HepG2 (cell line): ENCODE measurements around the gene LGALS8. TPM values are rescaled to one million over a fixed set of nuclear protein-coding genes. Genes with fewer than 3 reads are reported as not detected.

Experiments
- BCL6 ChIP-seq: IDR thresholded peaks from 2 replicates; pipeline ENCODE4 v1.6.1; 2016; ENCODE audit warnings: missing genetic modification reagents, missing compliant biosample characterization
- CEBPG ChIP-seq: IDR thresholded peaks from 2 replicates; pipeline ENCODE4 v1.6.1; 2016
- CENPX ChIP-seq: sonication (generic); formaldehyde crosslinking; IDR thresholded peaks from 2 replicates; pipeline ENCODE4 v1.9.0; 2021; ENCODE audit warnings: mild to moderate bottlenecking, missing genetic modification reagents, moderate library complexity
- EP300 ChIP-seq, 3 experiments: sonication (generic) in 1 of 3; formaldehyde crosslinking in 1 of 3; IDR thresholded peaks; 2 replicates each; pipeline versions ENCODE4 v1.5.1 to v1.6.1; 2011 to 2020; ENCODE audit warnings: low read depth in 2 of 3, low read length in 2 of 3, borderline replicate concordance in 1 of 3, improper control_type of control experiment in 1 of 3, mild to moderate bottlenecking in 1 of 3, missing genetic modification reagents in 1 of 3, moderate library complexity in 1 of 3
- HOXA9 ChIP-seq: sonication (generic); formaldehyde crosslinking; IDR thresholded peaks from 2 replicates; pipeline ENCODE4 v1.8.1; 2022; ENCODE audit warnings: missing genetic modification reagents, mild to moderate bottlenecking, moderate library complexity, borderline replicate concordance
- KDM4B ChIP-seq: sonication (generic); formaldehyde crosslinking; IDR thresholded peaks from 2 replicates; pipeline ENCODE4 v1.4.0; 2020; ENCODE audit warnings: missing genetic modification reagents
- KLF15 ChIP-seq: sonication (generic); formaldehyde crosslinking; IDR thresholded peaks from 2 replicates; pipeline ENCODE4 v1.8.1; 2023; ENCODE audit warnings: borderline replicate concordance, mild to moderate bottlenecking, inconsistent platforms, missing genetic modification reagents, mixed read lengths
- MEIS2 ChIP-seq: sonication (generic); formaldehyde crosslinking; IDR thresholded peaks from 2 replicates; pipeline ENCODE4 v1.9.0; 2021; ENCODE audit warnings: mild to moderate bottlenecking, missing genetic modification reagents
- MXI1 ChIP-seq: IDR thresholded peaks from 3 replicates; pipeline ENCODE4 v1.6.1; 2012; ENCODE audit warnings: low read depth, low read length, inconsistent platforms, borderline replicate concordance
- NBN ChIP-seq: fragments of 450-650 bp; conservative IDR thresholded peaks from 2 replicates; pipeline ENCODE4 v1.6.1; 2017
- PHB2 ChIP-seq: fragments of 450-650 bp; IDR thresholded peaks from 2 replicates; pipeline ENCODE4 v1.6.1; 2018; ENCODE audit not compliant: partially characterized antibody
- PPARG ChIP-seq: conservative IDR thresholded peaks from 2 replicates; pipeline ENCODE4 v1.6.1; 2016; ENCODE audit warnings: missing biosample characterization, missing genetic modification reagents
- RARG ChIP-seq: sonication (generic); formaldehyde crosslinking; IDR thresholded peaks from 2 replicates; pipeline ENCODE4 v1.4.0; 2020; ENCODE audit warnings: low read depth, mild to moderate bottlenecking, missing genetic modification reagents
- RFX5 ChIP-seq: IDR thresholded peaks from 2 replicates; pipeline ENCODE4 v1.6.1; 2011; ENCODE audit warnings: low read depth, low read length, improper control_type of control experiment
- RFXAP ChIP-seq: sonication (generic); formaldehyde crosslinking; IDR thresholded peaks from 2 replicates; pipeline ENCODE4 v1.4.0; 2020; ENCODE audit warnings: missing genetic modification reagents, borderline replicate concordance
- SNRNP70 ChIP-seq: fragments of 200-400 bp; formaldehyde crosslinking; IDR thresholded peaks from 2 replicates; pipeline ENCODE4 v1.6.1; 2017; ENCODE audit warnings: mild to moderate bottlenecking, low read depth, low read length, moderate library complexity
- SRF ChIP-seq: IDR thresholded peaks from 2 replicates; pipeline ENCODE4 v1.6.1; 2011; ENCODE audit warnings: mild to moderate bottlenecking, low read depth, low read length, moderate library complexity
- XBP1 ChIP-seq: sonication (generic); formaldehyde crosslinking; IDR thresholded peaks from 2 replicates; pipeline ENCODE4 v1.5.0; 2020; ENCODE audit warnings: missing genetic modification reagents
- ZNF296 ChIP-seq: sonication (generic); formaldehyde crosslinking; conservative IDR thresholded peaks from 2 replicates; pipeline ENCODE4 v1.5.0; 2020; ENCODE audit warnings: mild to moderate bottlenecking, missing genetic modification reagents
- ZNF781 ChIP-seq: sonication (generic); formaldehyde crosslinking; IDR thresholded peaks from 2 replicates; pipeline ENCODE4 v1.5.1; 2020; ENCODE audit warnings: borderline replicate concordance, mild to moderate bottlenecking, missing genetic modification reagents; ENCODE audit errors: not compliant biosample characterization
- ZNF850 ChIP-seq: sonication (generic); formaldehyde crosslinking; conservative IDR thresholded peaks from 2 replicates; pipeline ENCODE4 v1.9.0; 2021; ENCODE audit warnings: mild to moderate bottlenecking, missing genetic modification reagents
- polyA plus RNA-seq, 8 experiments: library from polyadenylated mRNA; depleted of rRNA in 3 of 8; stranded (reverse) in 7 of 8; unstranded in 1 of 8; fragments of >200 nt; fragmentation: Illumina TruSeq in 4 of 8; extraction: Trizol in 4 of 8; gene quantifications; 2 replicates each; pipeline versions ENCODE4 v1.2.1 to v1.2.3, GENCODE V29; 2011 to 2016; ENCODE audit warnings: low read depth in 4 of 8, missing spikeins in 1 of 8, mixed read lengths in 1 of 8; ENCODE audit not compliant: insufficient read depth in 1 of 8
- total RNA-seq, 5 experiments: library from RNA; depleted of rRNA; stranded (reverse); fragments of >200 nt; fragmentation: Illumina TruSeq; extraction: Trizol; gene quantifications; 2 replicates each; pipeline ENCODE4 v1.2.3, GENCODE V29; 2016; ENCODE audit warnings: low read depth in 1 of 5
- TF ChIP-seq, protein P1 (sequence below): sonication (generic); formaldehyde crosslinking; IDR thresholded peaks from 2 replicates; pipeline ENCODE4 v1.4.0; 2020; ENCODE audit warnings: missing genetic modification reagents

The LGALS8 gene
- total and polyA plus RNA-seq, 2 of the 13 experiments (the other 11 are each of a cell fraction or from before 2014, with no cell fraction given), result 29.3 to 185 TPM

DNA sequence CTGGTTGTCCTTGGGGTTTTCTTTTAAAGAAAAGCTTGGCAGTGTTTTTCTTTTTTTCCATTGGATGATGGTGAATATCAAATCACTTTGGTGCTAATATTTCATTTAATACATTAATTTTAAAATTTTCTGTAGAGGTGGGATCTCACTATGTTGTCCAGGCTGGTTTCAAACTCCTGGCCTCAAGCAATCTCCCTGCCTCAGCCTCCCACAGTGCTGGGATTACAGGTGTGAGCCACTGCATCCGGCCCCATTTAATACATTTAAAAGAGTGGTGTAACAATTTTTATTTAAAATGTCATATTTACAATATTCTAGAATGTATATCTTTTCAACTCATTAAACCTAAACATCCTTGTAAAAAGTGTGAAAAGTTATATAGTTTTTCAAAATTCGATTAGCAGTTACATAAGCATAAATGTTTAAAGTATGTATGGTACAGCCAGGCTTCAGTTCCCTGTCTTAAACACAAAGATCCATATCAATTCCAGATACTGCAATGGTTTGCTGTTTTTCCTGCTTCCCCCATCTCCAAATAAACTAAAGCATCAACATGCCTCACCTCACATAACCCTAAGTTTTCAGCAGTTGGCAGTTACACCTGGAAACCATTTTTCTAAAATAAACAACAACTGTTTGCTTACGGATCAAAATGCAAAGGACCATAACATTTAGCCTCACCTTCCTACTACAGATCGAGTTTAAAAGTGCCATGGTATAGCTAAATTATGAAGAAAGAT, 8.9 kb upstream of the LGALS8 start (continued):
- TF ChIP-seq MEIS2 (no peak), PPARG (CRISPR knock-in tag) (0 out of 2 replicates have a peak, but pooled peaks have one; percentile 28), MXI1 (no peak), SNRNP70 (no peak), EP300 (IDR thresholded peaks at IDR 0.05; ENCODE audit: low read depth in 2 of 2, low read length in 2 of 2) (peak in 1 of 2 experiments; percentile 80; a peak in 2 of 4 replicates), EP300 (CRISPR knock-in tag; IDR thresholded peaks at IDR 0.05; ENCODE audit: borderline replicate concordance) (peak; percentile 46; the same call in 1 of the 2 replicates), HOXA9 (no peak), CEBPG (CRISPR knock-in tag) (peak; percentile 23; the same call in 1 of the 2 replicates), ZNF850 (no peak), ZNF296 (CRISPR knock-in tag) (no peak), NBN (no peak), SRF (no peak), PHB2 (no peak), RARG (CRISPR knock-in tag) (no peak), RFX5 (no peak), KDM4B (CRISPR knock-in tag) (no peak), BCL6 (CRISPR knock-in tag) (peak; percentile 70), RFXAP (CRISPR knock-in tag) (no peak), KLF15 (no peak), ZNF781 (no peak), XBP1 (CRISPR knock-in tag) (no peak), CENPX (CRISPR knock-in tag) (no peak)
- TF ChIP-seq, protein P1, sequence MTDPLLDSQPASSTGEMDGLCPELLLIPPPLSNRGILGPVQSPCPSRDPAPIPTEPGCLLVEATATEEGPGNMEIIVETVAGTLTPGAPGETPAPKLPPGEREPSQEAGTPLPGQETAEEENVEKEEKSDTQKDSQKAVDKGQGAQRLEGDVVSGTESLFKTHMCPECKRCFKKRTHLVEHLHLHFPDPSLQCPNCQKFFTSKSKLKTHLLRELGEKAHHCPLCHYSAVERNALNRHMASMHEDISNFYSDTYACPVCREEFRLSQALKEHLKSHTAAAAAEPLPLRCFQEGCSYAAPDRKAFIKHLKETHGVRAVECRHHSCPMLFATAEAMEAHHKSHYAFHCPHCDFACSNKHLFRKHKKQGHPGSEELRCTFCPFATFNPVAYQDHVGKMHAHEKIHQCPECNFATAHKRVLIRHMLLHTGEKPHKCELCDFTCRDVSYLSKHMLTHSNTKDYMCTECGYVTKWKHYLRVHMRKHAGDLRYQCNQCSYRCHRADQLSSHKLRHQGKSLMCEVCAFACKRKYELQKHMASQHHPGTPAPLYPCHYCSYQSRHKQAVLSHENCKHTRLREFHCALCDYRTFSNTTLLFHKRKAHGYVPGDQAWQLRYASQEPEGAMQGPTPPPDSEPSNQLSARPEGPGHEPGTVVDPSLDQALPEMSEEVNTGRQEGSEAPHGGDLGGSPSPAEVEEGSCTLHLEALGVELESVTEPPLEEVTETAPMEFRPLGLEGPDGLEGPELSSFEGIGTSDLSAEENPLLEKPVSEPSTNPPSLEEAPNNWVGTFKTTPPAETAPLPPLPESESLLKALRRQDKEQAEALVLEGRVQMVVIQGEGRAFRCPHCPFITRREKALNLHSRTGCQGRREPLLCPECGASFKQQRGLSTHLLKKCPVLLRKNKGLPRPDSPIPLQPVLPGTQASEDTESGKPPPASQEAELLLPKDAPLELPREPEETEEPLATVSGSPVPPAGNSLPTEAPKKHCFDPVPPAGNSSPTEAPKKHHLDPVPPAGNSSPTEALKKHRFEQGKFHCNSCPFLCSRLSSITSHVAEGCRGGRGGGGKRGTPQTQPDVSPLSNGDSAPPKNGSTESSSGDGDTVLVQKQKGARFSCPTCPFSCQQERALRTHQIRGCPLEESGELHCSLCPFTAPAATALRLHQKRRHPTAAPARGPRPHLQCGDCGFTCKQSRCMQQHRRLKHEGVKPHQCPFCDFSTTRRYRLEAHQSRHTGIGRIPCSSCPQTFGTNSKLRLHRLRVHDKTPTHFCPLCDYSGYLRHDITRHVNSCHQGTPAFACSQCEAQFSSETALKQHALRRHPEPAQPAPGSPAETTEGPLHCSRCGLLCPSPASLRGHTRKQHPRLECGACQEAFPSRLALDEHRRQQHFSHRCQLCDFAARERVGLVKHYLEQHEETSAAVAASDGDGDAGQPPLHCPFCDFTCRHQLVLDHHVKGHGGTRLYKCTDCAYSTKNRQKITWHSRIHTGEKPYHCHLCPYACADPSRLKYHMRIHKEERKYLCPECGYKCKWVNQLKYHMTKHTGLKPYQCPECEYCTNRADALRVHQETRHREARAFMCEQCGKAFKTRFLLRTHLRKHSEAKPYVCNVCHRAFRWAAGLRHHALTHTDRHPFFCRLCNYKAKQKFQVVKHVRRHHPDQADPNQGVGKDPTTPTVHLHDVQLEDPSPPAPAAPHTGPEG (CRISPR knock-in tag), result no peak
